Lower leg skin (tissue), 4 donors: ENCODE results near the gene NFIB. TPM values are rescaled to one million over a fixed set of nuclear protein-coding genes. Genes with fewer than 3 reads are reported as not detected.

Experiments used
- DNase-seq, 2 donors: peaks; one replicate each; pipeline ENCODE4 v3.0.0-alpha.2; 2019; ENCODE audit warnings: low spot score in 2 of 2
- H3K4me3 ChIP-seq: fragments of 200-600 bp; sonication (generic); 2 replicates; pipeline ENCODE4 v1.5.1; 2017; ENCODE audit warnings: mild to moderate bottlenecking, low read depth; ENCODE audit not compliant: poor library complexity, severe bottlenecking
- POLR2A ChIP-seq, 2 donors: fragments of 450-650 bp; IDR thresholded peaks; one replicate each; pipeline ENCODE4 v1.6.1; 2016 to 2017; ENCODE audit warnings: antibody characterized with exemption in 2 of 2, mild to moderate bottlenecking in 1 of 2, moderate library complexity in 1 of 2
- WGBS, 2 donors: methylation state at CpG; one replicate each; pipeline ENCODE4 v1.1.5; 2018; 5-methylcytosine and 5-hydroxymethylcytosine counted together
- intact Hi-C: fragments of 100-400 bp; cut with DNase I; formaldehyde crosslinking; loops from one replicate; pipeline ENCODE4 v1.15.0; 2023; ENCODE audit warnings: low total_unique reads
- total RNA-seq, 4 donors: library from RNA; depleted of rRNA; stranded (reverse); fragments of >200 nt; gene quantifications; one replicate each; pipeline ENCODE4 v1.1.0, GENCODE V29; 2016
- TF ChIP-seq, protein P1 (sequence below), 3 donors: fragments of 450-650 bp; IDR thresholded peaks; one replicate each; pipeline ENCODE4 v1.5.1; 2016; ENCODE audit warnings: antibody characterized with exemption in 3 of 3, mild to moderate bottlenecking in 3 of 3, moderate library complexity in 2 of 3

Gene NFIB
- total RNA-seq, 4 donors from 2014 or later, result 68.2 to 145 (median 78.6) TPM

GRCh38 chr9:14258156-14258555, 55.8 kb downstream of the NFIB start:
- TF ChIP-seq POLR2A (IDR thresholded peaks at IDR 0.05), result no peak
- TF ChIP-seq, protein P1, sequence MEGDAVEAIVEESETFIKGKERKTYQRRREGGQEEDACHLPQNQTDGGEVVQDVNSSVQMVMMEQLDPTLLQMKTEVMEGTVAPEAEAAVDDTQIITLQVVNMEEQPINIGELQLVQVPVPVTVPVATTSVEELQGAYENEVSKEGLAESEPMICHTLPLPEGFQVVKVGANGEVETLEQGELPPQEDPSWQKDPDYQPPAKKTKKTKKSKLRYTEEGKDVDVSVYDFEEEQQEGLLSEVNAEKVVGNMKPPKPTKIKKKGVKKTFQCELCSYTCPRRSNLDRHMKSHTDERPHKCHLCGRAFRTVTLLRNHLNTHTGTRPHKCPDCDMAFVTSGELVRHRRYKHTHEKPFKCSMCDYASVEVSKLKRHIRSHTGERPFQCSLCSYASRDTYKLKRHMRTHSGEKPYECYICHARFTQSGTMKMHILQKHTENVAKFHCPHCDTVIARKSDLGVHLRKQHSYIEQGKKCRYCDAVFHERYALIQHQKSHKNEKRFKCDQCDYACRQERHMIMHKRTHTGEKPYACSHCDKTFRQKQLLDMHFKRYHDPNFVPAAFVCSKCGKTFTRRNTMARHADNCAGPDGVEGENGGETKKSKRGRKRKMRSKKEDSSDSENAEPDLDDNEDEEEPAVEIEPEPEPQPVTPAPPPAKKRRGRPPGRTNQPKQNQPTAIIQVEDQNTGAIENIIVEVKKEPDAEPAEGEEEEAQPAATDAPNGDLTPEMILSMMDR (IDR thresholded peaks at IDR 0.05), result no peak
- intact Hi-C loops, result no loop called here
- DNase-seq, result no peak
- H3K4me3 ChIP-seq, result no peak overlapping the region

DNA sequence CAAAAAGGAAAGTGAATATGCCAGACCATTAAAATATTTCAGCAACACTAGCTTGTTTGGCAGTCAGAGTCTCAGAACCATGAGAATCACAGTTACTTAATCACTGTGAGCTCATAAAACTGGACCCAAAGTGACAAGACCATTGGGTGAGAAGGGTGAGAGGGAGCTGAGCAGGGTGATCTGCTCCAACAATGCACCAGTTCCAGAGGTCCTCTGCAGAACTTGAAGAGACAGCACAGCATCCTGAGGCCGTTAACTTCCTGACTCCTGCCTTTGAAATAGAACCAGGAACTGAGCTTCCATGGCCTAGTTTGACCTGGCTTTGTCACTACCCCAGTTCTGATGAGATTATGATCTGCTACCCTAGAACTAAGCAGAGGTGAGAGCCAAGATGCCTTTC, 57.4 kb downstream of the NFIB start:
- no peak for DNase-seq
- intact Hi-C loops, result no loop called here
- no peak overlapping the region for H3K4me3 ChIP-seq
- WGBS, 2 donors, result 17 to 33% methylated on average over 1 of the region's 1 CpG
- TF ChIP-seq, protein P1 (IDR thresholded peaks at IDR 0.05), result no peak
- no peak for TF ChIP-seq POLR2A (IDR thresholded peaks at IDR 0.05)

DNA sequence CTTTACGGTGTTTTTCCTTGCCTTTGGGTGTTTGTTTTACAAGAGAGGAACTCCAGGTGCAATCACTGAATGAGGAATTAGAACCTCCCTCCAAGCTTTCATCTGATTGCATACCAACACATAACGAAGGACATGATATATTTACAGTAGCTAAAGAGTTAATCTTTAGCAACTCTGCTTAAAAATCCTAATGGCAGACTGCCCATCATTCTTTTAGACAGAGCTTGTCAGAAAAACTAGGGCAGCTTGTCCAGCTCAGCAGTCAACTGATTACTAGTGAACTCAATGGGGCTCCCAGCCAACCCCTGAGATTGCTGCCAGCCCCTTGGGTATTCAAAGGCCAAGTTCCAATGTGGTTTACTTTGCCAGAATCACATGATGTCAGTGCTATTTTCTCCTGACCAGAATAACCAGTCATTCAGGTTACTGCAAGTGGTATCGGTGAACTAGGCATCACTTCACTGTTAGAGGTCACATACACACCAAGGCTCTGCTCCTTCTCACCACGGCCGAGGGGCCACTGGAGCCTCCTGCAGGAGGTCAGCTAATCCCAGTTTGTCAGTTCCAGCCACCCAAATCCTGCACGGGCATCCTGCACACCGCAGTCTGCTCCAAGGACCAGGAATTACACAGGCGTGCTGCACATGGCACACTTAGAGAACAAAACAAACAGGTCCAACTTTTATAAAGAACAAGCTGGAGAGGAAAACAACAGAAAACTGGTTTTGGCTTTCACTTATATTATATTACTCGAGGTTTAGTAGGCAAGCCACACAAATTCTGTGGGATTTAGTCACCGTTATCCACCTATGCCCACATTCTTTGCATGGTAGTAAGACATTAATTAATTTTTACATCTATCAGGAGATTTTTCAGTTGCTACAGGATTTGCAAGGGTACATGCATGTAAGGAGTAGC, 62.5 kb downstream of the NFIB start:
- DNase-seq, result peak; percentile 88 to 94
- 20 to 23% methylated on average over 8 to 10 of the region's 10 CpGs for WGBS, 2 donors
- no peak overlapping the region for H3K4me3 ChIP-seq
- TF ChIP-seq, protein P1 (IDR thresholded peaks at IDR 0.05), result no peak
- no peak for TF ChIP-seq POLR2A (IDR thresholded peaks at IDR 0.05)
- intact Hi-C loops, result no loop called here

DNA sequence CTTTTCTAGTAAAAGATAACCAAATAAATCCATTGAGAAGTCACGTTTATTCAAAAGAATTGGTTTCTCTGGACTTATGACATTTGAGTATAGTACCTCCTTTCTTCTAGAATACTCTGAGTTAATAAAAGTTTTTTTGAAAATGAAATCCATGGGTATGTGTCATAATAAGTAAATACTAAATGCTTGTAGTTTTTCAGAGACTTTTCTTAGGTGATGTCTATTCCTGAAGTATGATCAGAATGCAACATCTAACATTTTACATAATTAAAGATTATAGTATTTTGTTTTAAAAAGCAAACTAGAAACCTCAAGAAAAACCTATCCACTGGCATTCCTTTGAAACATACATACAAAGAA, 63.2 kb downstream of the NFIB start:
- TF ChIP-seq, protein P1 (IDR thresholded peaks at IDR 0.05), result no peak
- TF ChIP-seq POLR2A (IDR thresholded peaks at IDR 0.05), result no peak
- DNase-seq, result no peak
- WGBS, 2 donors, result 57 to 59% methylated on average over 1 of the region's 1 CpG
- no peak overlapping the region for H3K4me3 ChIP-seq
- intact Hi-C loops, result no loop called here

DNA sequence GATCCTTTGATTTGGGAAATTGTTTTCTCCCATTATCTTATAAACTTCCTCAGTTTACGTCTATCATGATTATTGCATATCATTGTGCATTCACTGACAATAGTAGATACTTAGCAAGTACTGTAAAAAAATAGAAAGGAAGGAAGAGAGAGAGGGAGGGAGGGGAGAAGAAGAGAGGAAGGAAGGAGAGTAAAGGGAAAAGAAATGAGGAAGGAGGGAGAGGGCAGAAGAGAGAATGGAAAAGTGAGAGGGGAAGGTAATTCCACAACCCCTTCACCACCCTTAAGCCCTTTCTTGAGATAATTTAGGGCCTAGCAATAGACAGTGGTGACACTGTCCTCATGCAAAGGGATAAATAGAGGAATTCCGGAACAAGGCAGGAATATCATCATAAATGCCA, 64.4 kb downstream of the NFIB start:
- intact Hi-C loops, result no loop called here
- TF ChIP-seq, protein P1 (IDR thresholded peaks at IDR 0.05), result no peak
- no peak for TF ChIP-seq POLR2A (IDR thresholded peaks at IDR 0.05)
- no peak for DNase-seq
- WGBS, 2 donors, result 87 to 92% methylated on average over 2 of the region's 2 CpGs
- H3K4me3 ChIP-seq, result no peak overlapping the region
